Measurements from ENCODE around the gene PDCD1. TPM values are rescaled to one million over a fixed set of nuclear protein-coding genes. Genes with fewer than 3 reads are reported as not detected.
"Not testable (repeated sequence)": the region's sequence is repeated elsewhere in the genome, so short reads cannot be mapped to it uniquely, and the experiment has no call there.

Gene PDCD1
- total RNA-seq, 4 donors from 2014 or later = 1.2 to 2.5 (median 1.5) TPM

- no peak for DNase-seq
- WGBS, 2 donors = 78 to 94% methylated on average over 8 to 12 of the region's 31 CpGs
- no peaks in the 10 kb centered on the region for H3K9me3 ChIP-seq
- H3K4me3 ChIP-seq = no peak within 1 kb of the TSS
- intact Hi-C loops (cut with DNase I) = no loop called here
- H3K36me3 ChIP-seq = no peaks in the 10 kb centered on the region
- no peak for TF ChIP-seq POLR2A (IDR thresholded peaks at IDR 0.05)
- TF ChIP-seq, protein P1, sequence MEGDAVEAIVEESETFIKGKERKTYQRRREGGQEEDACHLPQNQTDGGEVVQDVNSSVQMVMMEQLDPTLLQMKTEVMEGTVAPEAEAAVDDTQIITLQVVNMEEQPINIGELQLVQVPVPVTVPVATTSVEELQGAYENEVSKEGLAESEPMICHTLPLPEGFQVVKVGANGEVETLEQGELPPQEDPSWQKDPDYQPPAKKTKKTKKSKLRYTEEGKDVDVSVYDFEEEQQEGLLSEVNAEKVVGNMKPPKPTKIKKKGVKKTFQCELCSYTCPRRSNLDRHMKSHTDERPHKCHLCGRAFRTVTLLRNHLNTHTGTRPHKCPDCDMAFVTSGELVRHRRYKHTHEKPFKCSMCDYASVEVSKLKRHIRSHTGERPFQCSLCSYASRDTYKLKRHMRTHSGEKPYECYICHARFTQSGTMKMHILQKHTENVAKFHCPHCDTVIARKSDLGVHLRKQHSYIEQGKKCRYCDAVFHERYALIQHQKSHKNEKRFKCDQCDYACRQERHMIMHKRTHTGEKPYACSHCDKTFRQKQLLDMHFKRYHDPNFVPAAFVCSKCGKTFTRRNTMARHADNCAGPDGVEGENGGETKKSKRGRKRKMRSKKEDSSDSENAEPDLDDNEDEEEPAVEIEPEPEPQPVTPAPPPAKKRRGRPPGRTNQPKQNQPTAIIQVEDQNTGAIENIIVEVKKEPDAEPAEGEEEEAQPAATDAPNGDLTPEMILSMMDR (IDR thresholded peaks at IDR 0.05) = no peak
- H3K27me3 ChIP-seq = peaks cover 6 to 38% (median 7%) of the 10 kb centered on the region in 4 donors
- peaks cover 10 to 12% (median 11%) of the 10 kb centered on the region in 3 donors for H3K4me1 ChIP-seq
- H3K27ac ChIP-seq = no peak within 1 kb of the TSS
Measured at GRCh38 chr2:241808721-241809382, 49.8 kb downstream of the PDCD1 start, which contains the start of gene NEU4. TSS of gene NEU4 (plus strand) at chr2:241809193. CDS start at chr2:241814485, 5,292 bp downstream.

GRCh38 chr2:241808051-241808720 is 50.5 kb downstream of the PDCD1 start:
- 67 to 72% methylated on average over 12 to 15 of the region's 17 CpGs for WGBS, 2 donors
- DNase-seq = no peak
- TF ChIP-seq, protein P1 (IDR thresholded peaks at IDR 0.05) = no peak
- no peak for TF ChIP-seq POLR2A (IDR thresholded peaks at IDR 0.05)
- Histone ChIP-seq H3K9me3 (no peaks in the 10 kb centered on the region), H3K4me3 (no peak overlapping the region), H3K4me1 (peaks cover 14 to 18% (median 18%) of the 10 kb centered on the region in 3 donors), H3K36me3 (no peaks in the 10 kb centered on the region), H3K27me3 (peaks cover 6 to 39% (median 7%) of the 10 kb centered on the region in 4 donors), H3K27ac (no peak overlapping the region)
- intact Hi-C loops (cut with DNase I) = no loop called here

GRCh38 chr2:241806217-241806616 is 52.5 kb downstream of the PDCD1 start:
- H3K4me1 ChIP-seq = peaks cover 16 to 23% (median 20%) of the 10 kb centered on the region in 3 donors
- H3K4me3 ChIP-seq; H3K27ac ChIP-seq; H3K36me3 ChIP-seq; DNase-seq; intact Hi-C loops (cut with DNase I); H3K9me3 ChIP-seq: not testable (repeated sequence)
- no CpG with 5 or more reads among the region's 8 CpGs for WGBS, 2 donors
- H3K27me3 ChIP-seq = peaks cover 6 to 38% (median 8%) of the 10 kb centered on the region in 4 donors

DNA sequence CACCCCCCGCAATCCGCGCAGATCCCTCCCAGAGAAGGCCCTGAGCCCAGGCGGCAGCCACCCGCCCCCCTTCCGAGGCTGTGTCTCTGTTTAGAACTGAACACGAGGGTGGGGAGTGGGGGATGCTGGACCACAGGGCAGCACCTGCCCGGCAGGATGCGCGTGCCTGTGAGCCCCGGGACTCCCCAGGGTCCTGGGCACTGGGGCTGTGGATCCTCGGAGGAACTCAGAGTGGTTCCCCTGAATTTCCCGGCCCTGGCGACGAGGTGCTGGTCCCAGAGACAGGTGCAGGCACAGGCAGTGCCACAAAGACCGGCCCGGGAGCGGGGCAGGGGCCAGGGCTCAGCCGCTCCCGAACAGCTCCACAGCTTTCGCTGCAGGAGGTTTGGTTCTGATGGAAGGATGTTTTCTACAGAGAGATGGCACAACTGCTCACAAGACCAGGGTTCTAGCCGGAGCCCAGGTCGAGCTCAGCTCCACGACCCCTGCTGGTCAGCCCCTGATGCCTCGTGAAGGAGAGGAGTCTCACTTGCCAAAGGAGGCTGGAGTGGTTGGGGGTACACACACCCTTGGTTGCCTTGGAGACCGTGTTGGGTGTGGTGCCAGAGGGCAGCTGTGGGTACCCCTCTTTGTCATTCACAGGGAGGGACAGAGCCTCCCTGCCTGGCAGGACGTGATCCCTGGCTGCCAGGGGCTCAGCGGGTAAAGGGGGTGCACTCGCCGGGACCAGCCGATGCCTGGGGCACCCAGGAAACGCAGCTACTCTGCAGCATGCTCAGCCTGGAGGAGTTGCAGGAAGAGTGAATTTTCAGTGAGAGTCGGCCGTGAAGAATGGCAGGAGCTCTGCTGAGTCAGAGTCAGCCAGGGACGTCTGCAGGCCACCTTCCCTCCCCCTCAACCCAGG is 54.1 kb downstream of the PDCD1 start:
- H3K9me3 ChIP-seq = no peaks in the 10 kb centered on the region
- 0% methylated on average over 3 of the region's 35 CpGs; no CpG with 5 or more reads in 1 of the 2 donors for WGBS, 2 donors
- peaks cover 6 to 42% (median 8%) of the 10 kb centered on the region in 4 donors for H3K27me3 ChIP-seq
- TF ChIP-seq, protein P1 (IDR thresholded peaks at IDR 0.05) = no peak
- H3K4me1 ChIP-seq = peaks cover 16 to 23% (median 20%) of the 10 kb centered on the region in 3 donors
- H3K4me3 ChIP-seq = peak overlapping the region in 3 of 4 donors; percentile 40 to 71 (median 54)
- no peak overlapping the region for H3K27ac ChIP-seq
- intact Hi-C loops (cut with DNase I) = no loop called here
- no peaks in the 10 kb centered on the region for H3K36me3 ChIP-seq
- DNase-seq = no peak

Measured in esophagus squamous epithelium (tissue), 5 donors.